Measurements from ENCODE around the gene COX7B2. TPM values are rescaled to one million over a fixed set of nuclear protein-coding genes. Genes with fewer than 3 reads are reported as not detected.

COX7B2 gene
- total and polyA plus RNA-seq, 12 donors = not detected

- DNase-seq = no peak
- WGBS, 4 donors = 63 to 89% (median 84%) methylated on average over 5 to 24 of the region's 24 CpGs
- no peaks in the 10 kb centered on the region for H3K27me3 ChIP-seq
- no peaks in the 10 kb centered on the region for H3K4me1 ChIP-seq (replicated peaks in 1 of 2)
- H3K27ac ChIP-seq = no peak overlapping the region
- no peak for TF ChIP-seq CTCF (IDR thresholded peaks at IDR 0.05)
- no peak for TF ChIP-seq POLR2A (IDR thresholded peaks at IDR 0.05)
- no peak overlapping the region for H3K4me3 ChIP-seq
- H3K9me3 ChIP-seq (replicated peaks in 1 of 3) = no peaks in the 10 kb centered on the region
- no peaks in the 10 kb centered on the region for H3K36me3 ChIP-seq (replicated peaks in 1 of 2)
- intact Hi-C loops (cut with DNase I) = no loop called here
Observed at GRCh38 chr4:46804781-46805413, 104.1 kb downstream of the COX7B2 start.

DNA sequence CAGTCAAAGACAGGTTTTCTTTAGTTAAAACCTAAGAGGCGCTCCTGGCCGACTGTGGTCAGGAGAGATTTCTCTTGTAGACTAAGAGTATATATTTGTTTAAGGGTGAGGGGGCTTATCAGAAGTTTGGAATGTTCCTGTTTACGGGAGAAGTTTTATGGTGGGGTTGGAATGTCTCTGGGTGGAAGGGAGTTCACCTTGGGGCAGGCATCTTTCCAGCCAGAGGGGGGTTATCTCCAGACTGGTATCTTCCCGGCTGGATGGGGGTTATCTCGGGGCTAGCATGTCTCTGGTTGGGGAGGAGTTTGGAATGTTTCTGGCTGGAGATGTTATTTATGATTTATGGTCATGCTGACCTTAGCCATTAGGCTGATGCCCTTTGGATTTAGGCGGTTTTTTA is 116.0 kb downstream of the COX7B2 start:
- Histone ChIP-seq H3K36me3 (replicated peaks in 1 of 2) (no peaks in the 10 kb centered on the region), H3K4me3 (no peak overlapping the region), H3K27me3 (no peaks in the 10 kb centered on the region), H3K27ac (no peak overlapping the region), H3K9me3 (replicated peaks in 1 of 3) (no peaks in the 10 kb centered on the region), H3K4me1 (replicated peaks in 1 of 2) (no peaks in the 10 kb centered on the region)
- DNase-seq = no peak
- TF ChIP-seq CTCF (IDR thresholded peaks at IDR 0.05) = no peak
- no peak for TF ChIP-seq POLR2A (IDR thresholded peaks at IDR 0.05)
- intact Hi-C loops (cut with DNase I) = no loop called here
- WGBS, 4 donors = 50 to 57% (median 54%) methylated on average over 6 of the region's 6 CpGs

GRCh38 chr4:46781434-46782092 is 127.5 kb downstream of the COX7B2 start:
- H3K4me3 ChIP-seq = no peak overlapping the region
- no peak overlapping the region for H3K27ac ChIP-seq
- 90 to 95% (median 92%) methylated on average over 21 to 25 of the region's 25 CpGs for WGBS, 4 donors
- H3K9me3 ChIP-seq (replicated peaks in 1 of 3) = no peaks in the 10 kb centered on the region
- no peaks in the 10 kb centered on the region for H3K27me3 ChIP-seq
- no peaks in the 10 kb centered on the region for H3K4me1 ChIP-seq (replicated peaks in 1 of 2)
- no peak for DNase-seq
- H3K36me3 ChIP-seq (replicated peaks in 1 of 2) = no peaks in the 10 kb centered on the region
- intact Hi-C loops (cut with DNase I) = no loop called here
- TF ChIP-seq POLR2A (IDR thresholded peaks at IDR 0.05) = no peak
- TF ChIP-seq CTCF (IDR thresholded peaks at IDR 0.05) = no peak

- Histone ChIP-seq H3K27ac (no peak overlapping the region), H3K27me3 (no peaks in the 10 kb centered on the region), H3K36me3 (replicated peaks in 1 of 2) (no peaks in the 10 kb centered on the region), H3K9me3 (replicated peaks in 1 of 3) (peaks cover 0 to 6% (median 0%) of the 10 kb centered on the region in 3 donors), H3K4me1 (replicated peaks in 1 of 2) (no peaks in the 10 kb centered on the region), H3K4me3 (no peak overlapping the region)
- TF ChIP-seq POLR2A (IDR thresholded peaks at IDR 0.05) = no peak
- TF ChIP-seq CTCF (IDR thresholded peaks at IDR 0.05) = no peak
- WGBS, 4 donors = 60 to 86% (median 81%) methylated on average over 1 to 2 of the region's 2 CpGs
- no peak for DNase-seq
- intact Hi-C loops (cut with DNase I) = no loop called here
Observed at GRCh38 chr4:46765465-46765864, 143.6 kb downstream of the COX7B2 start.

Measured in adrenal gland (tissue), 12 donors.